Heart left ventricle (tissue), 16 donors: ENCODE results near the gene ZBTB6. TPM values are rescaled to one million over a fixed set of nuclear protein-coding genes. Genes with fewer than 3 reads are reported as not detected.
"Not testable (repeated sequence)": the region's sequence is repeated elsewhere in the genome, so short reads cannot be mapped to it uniquely, and the experiment has no call there.

Source experiments
- ATAC-seq, 4 donors: fragments of 200-7000 bp; cut with Tn5 transposase; one replicate each; pipeline ENCODE4 v1.9.1; 2020 to 2022; ENCODE audit warnings: moderate library complexity in 4 of 4, mild to moderate bottlenecking in 3 of 4, moderate number of reproducible peaks in 1 of 4
- DNase-seq, 5 donors: peaks; one replicate each; pipeline ENCODE4 v3.0.0-alpha.2; 2020
- H3K27ac ChIP-seq, 12 donors: fragments of 200-600 bp; sonication (generic) in 4 of 12; one replicate each; pipeline versions ENCODE4 v1.5.0 to v1.8.0; 2016 to 2022; ENCODE audit warnings: mild to moderate bottlenecking in 2 of 12
- H3K27me3 ChIP-seq, 9 donors: fragments of 200-600 bp; sonication (generic) in 2 of 9; one replicate each; pipeline versions ENCODE4 v1.5.1 to v1.8.0; 2016 to 2022; ENCODE audit warnings: mild to moderate bottlenecking in 3 of 9
- H3K36me3 ChIP-seq, 9 donors: fragments of 200-600 bp; sonication (generic) in 2 of 9; one replicate each; pipeline versions ENCODE4 v1.5.0 to v1.8.0; 2018 to 2022; ENCODE audit warnings: mild to moderate bottlenecking in 2 of 9
- H3K4me1 ChIP-seq, 12 donors: fragments of 200-600 bp; sonication (generic) in 4 of 12; one replicate each; pipeline versions ENCODE4 v1.5.0 to v1.8.0; 2016 to 2022; ENCODE audit warnings: mild to moderate bottlenecking in 3 of 12
- H3K4me3 ChIP-seq, 12 donors: fragments of 200-600 bp; sonication (generic) in 4 of 12; one replicate each; pipeline versions ENCODE4 v1.5.0 to v1.8.0; 2017 to 2022; ENCODE audit warnings: mild to moderate bottlenecking in 9 of 12, moderate library complexity in 4 of 12
- H3K9me3 ChIP-seq, 12 donors: fragments of 200-600 bp; sonication (generic) in 4 of 12; one replicate each; pipeline versions ENCODE4 v1.5.0 to v1.8.0; 2016 to 2022; ENCODE audit warnings: mild to moderate bottlenecking in 1 of 12
- CTCF ChIP-seq, 12 donors: fragments of 200-600 bp; sonication (generic) in 4 of 12; IDR thresholded peaks; one replicate each; pipeline versions ENCODE4 v1.5.0 to v1.8.0; 2018 to 2022; ENCODE audit warnings: antibody characterized with exemption in 12 of 12, mild to moderate bottlenecking in 5 of 12
- POLR2A ChIP-seq, 2 donors: fragments of 450-650 bp; IDR thresholded peaks; one replicate each; pipeline ENCODE4 v1.6.1; 2017; ENCODE audit warnings: antibody characterized with exemption in 2 of 2, mild to moderate bottlenecking in 2 of 2, moderate library complexity in 2 of 2
- WGBS, 4 donors: extraction: QIAGEN DNeasy Blood & Tissue Kit in 2 of 4; methylation state at CpG; one replicate each; pipeline versions ENCODE4 v1.1.5 to v1.1.7; 2013 to 2018; 5-methylcytosine and 5-hydroxymethylcytosine counted together
- intact Hi-C, 10 donors: fragments of 100-400 bp; cut with DNase I; formaldehyde crosslinking; loops; one replicate each; pipeline versions ENCODE4 v1.11.1 to v1.14.2; 2022
- polyA plus RNA-seq, 2 donors: library from polyadenylated mRNA; stranded (reverse); fragments of 200-250 nt; gene quantifications; one replicate each; pipeline ENCODE4 v1.2.3, GENCODE V29; 2013
- total RNA-seq, 9 donors: library from RNA; depleted of rRNA in 2 of 9; stranded (reverse); fragments of >200 nt in 2 of 9; fragmentation: NEBNext Ultra II Directional in 3 of 9; extraction: Animal tissue kit (Norgen Biotek cat#: 25700) in 3 of 9; gene quantifications; one replicate each; pipeline versions ENCODE4 v1.1.0 to v1.2.4, GENCODE V29; 2016 to 2023
- donor health status: ischemic (EF 13 %, LVEDD 7.1; RV severe dilation, severe dysfunction).
- donor health status: healthy with polysubstance abuse.
- donor health status: DM: no; HTN: yes; CAD: no.
- donor health status: DM: no; HTN: no; CAD: no.
- donor health status: ischemic (EF 25% LVEDD 6.9; RV normal size, moderate dysfunction).
- donor health status: ischemic (EF 25% LVEDD 5.7; RV mildly dilated, moderate dysfunction).
- donor health status: healthy.
- donor health status: DM: yes; HTN: yes; CAD: no.
- donor health status: ischemic (EF 35%, LVEDD 5.7; RV mildly dilated, moderate dysfunction).
- donor health status: nonischemic (EF 11% LVEDD 7.7; RV severe dilation, severe dysfunction).
- donor health status: DM: yes; HTN: yes; CAD: no.
- donor health status: PGD.
- donor health status: ischemic (EF 29% LVEDD 5.4; RV normal size, mild dysfunction).
- donor health status: nonischemic (EF 23%, LVEDD 6.1; RV moderate dilation, normal function).

Gene ZBTB6
- total and polyA plus RNA-seq, 11 donors: 2.0 to 8.1 (median 5.9) TPM

- Histone ChIP-seq H3K27me3 (no peaks in the 10 kb centered on the region), H3K36me3 (peaks cover 0 to 100% (median 97%) of the 10 kb centered on the region in 9 donors), H3K9me3 (no peaks in the 10 kb centered on the region), H3K4me3 (no peak overlapping the region), H3K4me1 (no peaks in the 10 kb centered on the region), H3K27ac (no peak overlapping the region)
- 87 to 89% (median 89%) methylated on average over 1 of the region's 1 CpG for WGBS, 4 donors
- DNase-seq (no peak), ATAC-seq (no peak)
- TF ChIP-seq CTCF (IDR thresholded peaks at IDR 0.05): no peak
- TF ChIP-seq POLR2A (IDR thresholded peaks at IDR 0.05): no peak
- intact Hi-C loops: no loop called here
These were observed 37.6 kb downstream of the ZBTB6 start for GRCh38 chr9:122875523-122875922.

GRCh38 chr9:122867276-122867675 lies 45.8 kb downstream of the ZBTB6 start:
- peaks cover 0 to 67% (median 53%) of the 10 kb centered on the region in 9 donors for H3K36me3 ChIP-seq
- intact Hi-C loops: not testable (repeated sequence)

GRCh38 chr9:122866079-122866478 lies 47.0 kb downstream of the ZBTB6 start:
- no peak for DNase-seq
- no peak overlapping the region for H3K4me3 ChIP-seq
- 80 to 100% (median 90%) methylated on average over 2 to 5 of the region's 5 CpGs; no CpG with 5 or more reads in 1 of the 4 donors for WGBS, 4 donors
- peaks cover 0 to 5% (median 0%) of the 10 kb centered on the region in 12 donors for H3K4me1 ChIP-seq
- ATAC-seq: no peak
- no peaks in the 10 kb centered on the region for H3K27me3 ChIP-seq
- intact Hi-C loops: no loop called here
- peak overlapping the region in 3 of 12 donors; percentile 31 to 38 (median 37) for H3K27ac ChIP-seq
- H3K36me3 ChIP-seq: peaks cover 0 to 67% (median 42%) of the 10 kb centered on the region in 9 donors
- no peaks in the 10 kb centered on the region for H3K9me3 ChIP-seq
- TF ChIP-seq CTCF (IDR thresholded peaks at IDR 0.05) (no peak), POLR2A (IDR thresholded peaks at IDR 0.05) (no peak)

More at GRCh38 chr9:122867276-122867675, 45.8 kb downstream of the ZBTB6 start:
- H3K4me1 ChIP-seq, H3K9me3 ChIP-seq, DNase-seq, H3K27ac ChIP-seq, H3K27me3 ChIP-seq, H3K4me3 ChIP-seq, ATAC-seq: not testable (repeated sequence)
- 93 to 97% methylated on average over 9 to 11 of the region's 27 CpGs; no CpG with 5 or more reads in 2 of the 4 donors for WGBS, 4 donors

GRCh38 chr9:122865300-122865699 lies 47.8 kb downstream of the ZBTB6 start:
- intact Hi-C loops: no loop called here
- Histone ChIP-seq H3K27me3 (no peaks in the 10 kb centered on the region), H3K27ac (peak overlapping the region in 10 of 12 donors; percentile 3 to 71 (median 34)), H3K4me1 (peaks cover 0 to 5% (median 0%) of the 10 kb centered on the region in 12 donors), H3K9me3 (no peaks in the 10 kb centered on the region), H3K4me3 (peak overlapping the region in 1 of 12 donors; percentile 8), H3K36me3 (peaks cover 0 to 66% (median 42%) of the 10 kb centered on the region in 9 donors)
- ATAC-seq (peak in 1 of 4 donors; percentile 55), DNase-seq (no peak)
- WGBS, 4 donors: 58 to 76% (median 68%) methylated on average over 7 of the region's 7 CpGs
- TF ChIP-seq CTCF (IDR thresholded peaks at IDR 0.05) (no peak), POLR2A (IDR thresholded peaks at IDR 0.05) (no peak)

GRCh38 chr9:122863407-122863806 lies 49.7 kb downstream of the ZBTB6 start:
- Histone ChIP-seq H3K27ac (no peak overlapping the region), H3K9me3 (no peaks in the 10 kb centered on the region), H3K4me3 (no peak overlapping the region), H3K36me3 (peaks cover 0 to 68% (median 46%) of the 10 kb centered on the region in 9 donors), H3K4me1 (peaks cover 0 to 5% (median 0%) of the 10 kb centered on the region in 12 donors), H3K27me3 (no peaks in the 10 kb centered on the region)
- intact Hi-C loops: no loop called here
- DNase-seq (no peak), ATAC-seq (no peak)
- WGBS, 4 donors: 86 to 98% (median 97%) methylated on average over 3 of the region's 3 CpGs
- TF ChIP-seq POLR2A (IDR thresholded peaks at IDR 0.05) (no peak), CTCF (IDR thresholded peaks at IDR 0.05) (no peak)
